Stomach (tissue), 9 donors: ENCODE results near the gene STX2. TPM values are rescaled to one million over a fixed set of nuclear protein-coding genes. Genes with fewer than 3 reads are reported as not detected.
A peak's percentile ranks its signal among the peaks of the same experiment; 100 is the strongest.

Experiments
- DNase-seq, 2 donors: peaks; one replicate each; pipeline versions ENCODE4 v3.0.0 to v3.0.0-alpha.2; 2013 to 2019
- H3K27ac ChIP-seq, 5 donors: fragments of 200-600 bp in 4 of 5; sonication (generic) in 4 of 5; one replicate each; pipeline ENCODE4 v1.5.1; 2013 to 2019; ENCODE audit warnings: mild to moderate bottlenecking in 1 of 5, moderate library complexity in 1 of 5
- H3K27me3 ChIP-seq, 3 donors: fragments of 200-600 bp; sonication (generic); one replicate each; pipeline ENCODE4 v1.5.1; 2017 to 2019; ENCODE audit warnings: mixed run types in 1 of 3
- H3K36me3 ChIP-seq, 4 donors: fragments of 200-600 bp; sonication (generic); 1 replicate in 3 of 4; 2 replicates in 1 of 4; pipeline ENCODE4 v1.5.1; 2016 to 2019
- H3K4me1 ChIP-seq, 4 donors: fragments of 200-600 bp; sonication (generic); one replicate each; pipeline ENCODE4 v1.5.1; 2016 to 2019
- H3K4me3 ChIP-seq, 4 donors: fragments of 200-600 bp; sonication (generic) in 3 of 4; one replicate each; pipeline ENCODE4 v1.5.1; 2016 to 2019; ENCODE audit warnings: mild to moderate bottlenecking in 1 of 4
- H3K9me3 ChIP-seq, 4 donors: fragments of 200-600 bp; sonication (generic); one replicate each; pipeline ENCODE4 v1.5.1; 2016 to 2019
- EP300 ChIP-seq: sonication (generic); formaldehyde crosslinking; IDR thresholded peaks from one replicate; pipeline ENCODE4 v1.6.1; 2017; ENCODE audit warnings: antibody characterized with exemption
- POLR2A ChIP-seq, 4 donors: fragments of 450-650 bp; IDR thresholded peaks; one replicate each; pipeline ENCODE4 v1.6.1; 2016; ENCODE audit warnings: antibody characterized with exemption in 4 of 4, control low read depth in 2 of 4, mild to moderate bottlenecking in 1 of 4, moderate library complexity in 1 of 4
- POLR2AphosphoS5 ChIP-seq, 3 donors: sonication (generic); formaldehyde crosslinking; IDR thresholded peaks; one replicate each; pipeline ENCODE4 v1.6.1; 2016; ENCODE audit warnings: antibody characterized with exemption in 3 of 3
- WGBS, 5 donors: extraction: QIAGEN DNeasy Blood & Tissue Kit in 3 of 5; methylation state at CpG; one replicate each; pipeline versions ENCODE4 v1.1.5 to v1.1.7; 2013 to 2018; 5-methylcytosine and 5-hydroxymethylcytosine counted together
- intact Hi-C: fragments of 100-400 bp; cut with DNase I; formaldehyde crosslinking; loops from one replicate; pipeline ENCODE4 v1.15.1; 2023; ENCODE audit warnings: low total_unique reads
- polyA plus RNA-seq, 3 donors: library from polyadenylated mRNA; stranded (reverse); fragments of 200-250 nt; gene quantifications; one replicate each; pipeline ENCODE4 v1.2.3, GENCODE V29; 2013
- total RNA-seq, 5 donors: library from RNA; depleted of rRNA; stranded (reverse); fragments of >200 nt; gene quantifications; one replicate each; pipeline versions ENCODE4 v1.1.0 to v1.2.3, GENCODE V29; 2014 to 2016
- TF ChIP-seq, protein P1 (sequence below), 7 experiments: fragments of 450-650 bp in 4 of 7; fragments of 200-600 bp in 3 of 7; sonication (generic) in 3 of 7; IDR thresholded peaks; one replicate each; pipeline ENCODE4 v1.5.1; 2016 to 2019; ENCODE audit warnings: antibody characterized with exemption in 7 of 7, control low read depth in 2 of 7, mild to moderate bottlenecking in 1 of 7
- donor health status: healthy with polysubstance abuse.
- donor health status: Bipolar disorder and iron deficiency.
- donor health status: healthy.

STX2 gene
- total and polyA plus RNA-seq, 8 donors = 5.3 to 27.2 (median 8.7) TPM

DNA sequence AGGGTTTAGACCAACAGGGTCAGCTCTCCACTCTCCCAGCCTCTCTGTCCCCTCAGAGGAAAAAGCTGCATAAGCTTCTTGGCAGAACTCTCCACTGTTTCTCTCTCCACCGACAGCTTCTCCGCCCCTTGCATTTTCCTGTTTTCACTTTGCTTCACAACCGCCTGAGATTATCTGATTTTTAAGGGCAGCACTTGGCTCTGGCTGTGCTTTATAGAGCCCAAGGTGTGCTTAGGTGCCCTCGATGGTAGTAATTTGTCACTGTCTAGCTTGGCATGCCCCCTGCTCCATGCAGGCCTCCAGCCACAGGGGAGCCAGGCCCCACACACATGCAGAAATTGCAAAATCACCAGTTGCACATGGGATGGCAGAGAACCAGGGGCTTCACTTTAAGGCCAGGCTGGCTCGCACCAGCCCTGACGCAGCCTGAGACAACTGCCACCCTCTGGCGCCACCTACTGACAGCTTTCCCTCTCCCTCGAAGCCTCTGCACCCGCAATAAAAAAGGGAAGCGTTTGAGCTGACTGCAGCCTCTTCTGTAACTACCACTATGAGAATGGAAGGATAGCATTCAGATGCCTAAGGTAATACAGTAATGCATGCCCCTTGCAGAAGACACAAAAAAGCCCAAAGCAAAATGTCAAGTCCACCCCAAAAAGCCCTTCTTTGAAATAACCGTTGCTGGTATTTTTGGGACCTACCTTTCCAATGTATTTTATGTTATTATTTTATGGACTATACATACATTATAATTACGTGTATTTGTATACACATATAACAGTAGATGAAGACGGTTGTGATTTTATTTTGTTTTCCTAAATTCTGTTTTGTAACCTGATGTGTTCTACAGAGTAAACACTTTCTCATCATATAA is 90.9 kb downstream of the STX2 start:
- TF ChIP-seq EP300 = no peak
- TF ChIP-seq, protein P1, sequence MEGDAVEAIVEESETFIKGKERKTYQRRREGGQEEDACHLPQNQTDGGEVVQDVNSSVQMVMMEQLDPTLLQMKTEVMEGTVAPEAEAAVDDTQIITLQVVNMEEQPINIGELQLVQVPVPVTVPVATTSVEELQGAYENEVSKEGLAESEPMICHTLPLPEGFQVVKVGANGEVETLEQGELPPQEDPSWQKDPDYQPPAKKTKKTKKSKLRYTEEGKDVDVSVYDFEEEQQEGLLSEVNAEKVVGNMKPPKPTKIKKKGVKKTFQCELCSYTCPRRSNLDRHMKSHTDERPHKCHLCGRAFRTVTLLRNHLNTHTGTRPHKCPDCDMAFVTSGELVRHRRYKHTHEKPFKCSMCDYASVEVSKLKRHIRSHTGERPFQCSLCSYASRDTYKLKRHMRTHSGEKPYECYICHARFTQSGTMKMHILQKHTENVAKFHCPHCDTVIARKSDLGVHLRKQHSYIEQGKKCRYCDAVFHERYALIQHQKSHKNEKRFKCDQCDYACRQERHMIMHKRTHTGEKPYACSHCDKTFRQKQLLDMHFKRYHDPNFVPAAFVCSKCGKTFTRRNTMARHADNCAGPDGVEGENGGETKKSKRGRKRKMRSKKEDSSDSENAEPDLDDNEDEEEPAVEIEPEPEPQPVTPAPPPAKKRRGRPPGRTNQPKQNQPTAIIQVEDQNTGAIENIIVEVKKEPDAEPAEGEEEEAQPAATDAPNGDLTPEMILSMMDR (IDR thresholded peaks at IDR 0.05) = peak in 5 of 7 experiments; percentile 59 to 68 (median 67)
- peaks cover 0 to 25% (median 0%) of the 10 kb centered on the region in 3 donors for H3K27me3 ChIP-seq
- intact Hi-C loops = no loop called here
- 7 to 11% (median 8%) methylated on average over 13 of the region's 13 CpGs for WGBS, 5 donors
- no peak overlapping the region for H3K27ac ChIP-seq
- H3K36me3 ChIP-seq = no peaks in the 10 kb centered on the region
- H3K4me3 ChIP-seq = no peak overlapping the region
- peak; percentile 76 to 93 for DNase-seq
- peaks cover 0 to 8% (median 0%) of the 10 kb centered on the region in 4 donors for H3K9me3 ChIP-seq
- H3K4me1 ChIP-seq = peaks cover 0 to 9% (median 7%) of the 10 kb centered on the region in 4 donors

DNA sequence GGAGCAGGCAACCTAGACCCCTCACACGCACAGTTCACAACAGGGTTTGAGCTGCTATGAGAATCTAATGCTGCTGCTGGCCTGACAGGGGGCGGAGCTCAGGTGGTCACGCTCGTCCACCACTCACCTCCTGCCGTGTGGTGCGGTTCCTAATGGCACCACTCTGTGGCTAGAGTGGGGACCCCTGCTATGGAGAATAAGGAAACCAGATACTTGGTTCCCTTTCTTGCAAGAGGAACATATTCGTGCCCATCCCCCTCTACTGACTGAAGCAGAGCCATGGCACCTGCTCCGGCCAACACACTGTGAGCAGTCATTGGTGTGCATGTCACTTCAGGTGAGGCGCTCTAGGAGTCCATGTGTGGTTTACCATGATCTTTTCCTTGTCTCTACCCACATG is 92.5 kb downstream of the STX2 start:
- WGBS, 5 donors = 56 to 69% (median 63%) methylated on average over 9 of the region's 9 CpGs
- no peak for DNase-seq
- Histone ChIP-seq H3K27ac (no peak overlapping the region), H3K4me3 (no peak overlapping the region), H3K36me3 (no peaks in the 10 kb centered on the region), H3K27me3 (peaks cover 0 to 18% (median 0%) of the 10 kb centered on the region in 3 donors), H3K9me3 (peaks cover 0 to 9% (median 0%) of the 10 kb centered on the region in 4 donors), H3K4me1 (peaks cover 0 to 9% (median 7%) of the 10 kb centered on the region in 4 donors)
- TF ChIP-seq EP300 (no peak), POLR2A (IDR thresholded peaks at IDR 0.05) (no peak)
- intact Hi-C loops = no loop called here

DNA sequence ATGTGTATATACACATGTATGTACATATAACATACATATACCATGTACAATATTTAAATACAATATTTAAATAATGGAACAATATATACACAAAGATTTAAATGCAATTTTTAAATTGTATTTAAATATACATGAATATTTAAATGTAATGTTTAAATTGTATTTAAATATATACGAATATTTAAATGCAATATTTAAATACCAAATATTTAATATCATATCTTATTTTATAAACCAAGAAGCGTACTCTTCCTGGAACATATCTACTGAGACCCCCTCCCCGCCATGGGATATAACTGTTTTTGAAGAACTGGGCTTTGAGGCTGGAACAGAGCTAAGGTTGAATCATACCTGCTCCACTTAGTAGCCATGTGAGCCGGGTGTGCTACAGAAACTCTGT is 93.1 kb downstream of the STX2 start:
- intact Hi-C loops = no loop called here
- Histone ChIP-seq H3K36me3 (no peaks in the 10 kb centered on the region), H3K9me3 (peaks cover 0 to 9% (median 0%) of the 10 kb centered on the region in 4 donors), H3K27me3 (peaks cover 0 to 18% (median 0%) of the 10 kb centered on the region in 3 donors), H3K4me3 (no peak overlapping the region), H3K27ac (no peak overlapping the region), H3K4me1 (peaks cover 0 to 9% (median 7%) of the 10 kb centered on the region in 4 donors)
- DNase-seq = no peak
- WGBS, 5 donors = 83 to 92% (median 91%) methylated on average over 4 of the region's 4 CpGs
- TF ChIP-seq, protein P1 (IDR thresholded peaks at IDR 0.05) = no peak
- TF ChIP-seq POLR2AphosphoS5 (IDR thresholded peaks at IDR 0.05) (no peak), EP300 (no peak), POLR2A (IDR thresholded peaks at IDR 0.05) (no peak)

DNA sequence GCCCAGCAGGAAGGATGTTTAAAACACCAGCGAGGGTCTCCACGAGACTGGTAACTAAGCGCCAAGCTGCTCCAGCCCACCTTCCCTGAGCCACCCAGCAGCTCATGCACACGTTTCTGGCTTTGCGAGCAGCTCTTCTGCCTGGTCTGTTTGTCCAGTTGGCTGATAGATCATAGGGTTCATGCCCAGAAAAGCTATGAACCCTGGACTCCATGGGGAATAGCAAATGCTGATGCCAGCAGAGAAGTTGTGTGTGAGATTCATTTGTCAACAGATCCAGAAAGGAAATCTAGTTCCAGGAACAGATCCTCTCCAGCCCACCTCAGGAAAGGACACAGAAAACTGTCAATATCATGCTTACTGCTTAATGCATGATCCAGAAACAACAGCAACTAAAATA is 94.8 kb downstream of the STX2 start:
- TF ChIP-seq EP300 (no peak), POLR2AphosphoS5 (IDR thresholded peaks at IDR 0.05) (no peak), POLR2A (IDR thresholded peaks at IDR 0.05) (no peak)
- TF ChIP-seq, protein P1 (IDR thresholded peaks at IDR 0.05) = no peak
- Histone ChIP-seq H3K4me1 (peaks cover 0 to 9% (median 7%) of the 10 kb centered on the region in 4 donors), H3K9me3 (peaks cover 0 to 9% (median 2%) of the 10 kb centered on the region in 4 donors), H3K27me3 (peaks cover 0 to 25% (median 0%) of the 10 kb centered on the region in 3 donors), H3K27ac (no peak overlapping the region), H3K4me3 (no peak overlapping the region), H3K36me3 (no peaks in the 10 kb centered on the region)
- no peak for DNase-seq
- 74 to 82% (median 78%) methylated on average over 5 of the region's 5 CpGs for WGBS, 5 donors
- intact Hi-C loops = no loop called here
